NCI-H2107 treated with DMSO at 0.1 percent for 48 hours (cell line): Measurements from ENCODE around the gene SLC5A3.

ENCODE experiments used
- DNase-seq: peaks from one replicate; lab custom pipeline; 2025; ENCODE audit not compliant: unreplicated experiment; lab: John Stamatoyannopoulos, UW

Gene SLC5A3

DNA sequence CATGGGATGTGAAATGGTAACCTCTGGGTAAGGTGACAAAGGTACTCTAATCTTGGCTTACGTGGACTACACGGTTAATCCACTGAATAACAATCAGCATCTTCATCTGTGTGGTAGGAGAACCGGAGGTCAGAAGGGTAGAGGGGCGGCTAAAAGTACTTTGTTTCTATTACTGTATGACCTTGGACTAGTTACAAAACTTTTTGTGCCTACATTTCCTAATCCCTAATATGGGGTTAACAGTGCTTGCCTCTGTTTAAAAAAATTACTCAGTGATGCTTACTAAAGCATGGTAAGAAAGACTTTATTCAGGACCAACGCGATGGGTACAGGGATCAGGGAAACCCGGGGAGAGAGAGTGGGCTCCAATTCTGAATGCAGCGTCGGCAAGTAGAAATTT is 1.7 kb upstream of the SLC5A3 start:
- no peak for DNase-seq

DNA sequence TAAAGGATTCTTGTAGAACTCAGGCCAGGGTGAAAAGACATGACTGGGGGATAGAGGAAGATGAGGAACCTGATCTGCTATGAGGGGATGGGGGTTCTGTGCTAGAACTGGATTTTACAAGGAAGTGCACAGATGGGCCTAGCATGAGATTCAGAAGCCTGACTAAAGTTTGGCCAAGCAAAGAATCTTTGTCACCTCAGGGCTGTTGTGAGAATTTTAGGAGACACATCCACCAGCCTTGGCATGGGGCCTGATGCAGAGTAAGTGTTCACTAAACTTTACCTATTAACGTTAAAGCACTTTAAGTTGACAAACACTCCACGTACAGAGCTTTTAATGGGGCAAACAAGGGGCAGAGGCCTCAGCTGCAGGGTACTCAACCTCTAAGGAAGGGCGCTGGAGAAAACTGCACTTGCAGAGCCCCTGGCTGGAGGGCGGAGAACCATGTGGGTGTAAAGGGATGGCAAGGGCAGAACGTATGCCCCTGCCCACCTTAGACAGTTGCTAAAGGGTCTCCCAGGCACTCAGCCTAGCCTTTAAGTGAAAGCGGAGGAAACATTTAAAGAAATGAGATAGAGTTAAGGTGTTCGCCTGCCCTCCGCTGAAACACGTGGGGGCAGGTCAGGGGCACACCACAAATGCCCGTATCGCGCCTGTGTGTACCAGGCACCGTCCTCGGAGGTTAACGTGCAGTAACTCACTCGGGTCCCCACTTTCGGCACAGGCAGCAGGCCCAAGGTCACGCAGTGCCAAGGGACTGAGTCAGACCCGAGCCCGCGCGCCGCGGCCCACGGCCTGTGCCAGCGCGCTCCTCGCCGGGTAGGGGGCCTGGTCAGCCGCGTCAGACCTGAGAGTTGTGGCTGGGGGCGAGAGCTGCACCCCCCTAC is 990 bp upstream of the SLC5A3 start:
- DNase-seq: no peak

DNA sequence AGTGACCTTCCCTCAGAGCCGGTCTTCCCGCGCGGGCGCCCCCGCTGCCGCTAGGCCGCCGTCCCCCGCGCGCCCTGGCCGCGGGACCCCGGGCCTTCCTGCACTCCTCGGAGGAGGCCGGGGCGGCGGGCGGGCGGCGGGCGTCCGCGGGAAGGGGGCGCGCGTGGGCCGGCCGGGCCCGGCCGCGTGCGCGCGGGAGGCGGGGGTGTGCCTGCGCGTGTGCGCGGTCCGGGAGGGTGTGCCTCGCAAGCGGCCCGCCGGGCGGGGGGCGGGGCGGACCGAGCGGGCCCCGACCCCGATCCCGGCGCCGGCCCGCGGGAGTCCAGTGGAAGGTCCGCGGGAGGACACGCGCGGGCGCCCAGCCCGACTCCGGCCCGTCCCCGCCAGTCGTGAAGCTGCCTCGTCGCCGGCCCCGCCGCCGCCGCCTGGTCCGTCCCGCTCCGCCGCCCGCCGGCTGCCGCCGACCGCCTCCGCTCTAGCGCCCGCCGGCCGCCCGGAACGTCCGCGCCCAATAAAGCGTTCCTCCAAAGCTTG is 438 bp downstream of the SLC5A3 start:
- no peak for DNase-seq

DNA sequence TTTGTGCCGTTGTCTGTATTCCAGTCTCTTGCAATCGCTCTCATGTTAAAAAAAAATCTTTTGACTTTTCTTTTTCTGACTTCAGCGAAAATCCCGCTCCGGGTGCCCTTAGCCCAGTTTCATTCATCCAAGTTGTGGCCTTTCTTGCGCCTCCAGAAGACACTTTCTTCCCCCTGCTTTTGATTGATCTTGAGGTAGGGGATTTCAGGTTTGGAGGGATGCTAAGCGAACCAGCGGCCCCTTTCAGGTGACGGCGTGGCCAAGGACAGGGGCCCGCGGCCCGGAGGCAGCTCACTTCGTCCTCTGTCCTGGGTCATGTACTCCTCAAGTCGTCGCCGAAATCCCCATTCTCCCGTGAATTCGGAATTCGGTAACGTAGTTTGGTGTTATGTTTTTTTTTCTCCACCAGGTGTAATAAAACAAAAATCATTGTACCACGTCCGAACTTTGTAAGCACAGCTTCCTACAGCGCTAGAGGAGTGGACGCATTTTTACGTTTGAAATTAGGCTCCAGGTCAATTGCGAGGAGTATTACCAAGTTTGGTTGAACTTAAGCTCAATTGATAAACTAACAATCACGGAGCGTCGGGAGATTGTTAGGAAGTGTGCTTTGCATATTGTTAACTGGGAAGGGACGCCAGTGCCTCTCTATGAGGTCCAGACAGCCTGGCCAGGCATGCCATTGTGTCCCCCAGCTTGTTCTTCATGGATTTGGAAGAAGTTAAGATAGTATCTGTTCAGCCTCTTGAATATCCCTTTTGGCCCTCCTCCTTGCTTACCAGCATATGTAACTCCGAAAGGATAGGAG is 1.1 kb downstream of the SLC5A3 start:
- no peak for DNase-seq

DNA sequence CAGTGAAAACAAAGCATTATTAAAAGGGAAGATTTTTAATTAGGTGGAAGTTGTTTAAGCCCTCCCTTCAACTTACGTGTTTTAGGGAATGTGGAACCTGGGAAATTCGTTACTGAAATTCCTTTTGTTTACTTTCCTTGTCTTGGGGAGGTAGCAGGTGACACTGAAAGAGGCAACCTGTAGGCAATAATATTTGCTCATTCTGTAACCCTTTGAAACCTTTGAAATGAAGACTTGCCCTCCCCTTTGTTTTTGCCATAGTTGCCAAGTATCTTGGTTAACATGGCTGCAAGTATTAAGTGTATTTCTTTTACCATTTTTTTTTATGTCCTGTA is 1.7 kb downstream of the SLC5A3 start:
- DNase-seq: no peak

DNA sequence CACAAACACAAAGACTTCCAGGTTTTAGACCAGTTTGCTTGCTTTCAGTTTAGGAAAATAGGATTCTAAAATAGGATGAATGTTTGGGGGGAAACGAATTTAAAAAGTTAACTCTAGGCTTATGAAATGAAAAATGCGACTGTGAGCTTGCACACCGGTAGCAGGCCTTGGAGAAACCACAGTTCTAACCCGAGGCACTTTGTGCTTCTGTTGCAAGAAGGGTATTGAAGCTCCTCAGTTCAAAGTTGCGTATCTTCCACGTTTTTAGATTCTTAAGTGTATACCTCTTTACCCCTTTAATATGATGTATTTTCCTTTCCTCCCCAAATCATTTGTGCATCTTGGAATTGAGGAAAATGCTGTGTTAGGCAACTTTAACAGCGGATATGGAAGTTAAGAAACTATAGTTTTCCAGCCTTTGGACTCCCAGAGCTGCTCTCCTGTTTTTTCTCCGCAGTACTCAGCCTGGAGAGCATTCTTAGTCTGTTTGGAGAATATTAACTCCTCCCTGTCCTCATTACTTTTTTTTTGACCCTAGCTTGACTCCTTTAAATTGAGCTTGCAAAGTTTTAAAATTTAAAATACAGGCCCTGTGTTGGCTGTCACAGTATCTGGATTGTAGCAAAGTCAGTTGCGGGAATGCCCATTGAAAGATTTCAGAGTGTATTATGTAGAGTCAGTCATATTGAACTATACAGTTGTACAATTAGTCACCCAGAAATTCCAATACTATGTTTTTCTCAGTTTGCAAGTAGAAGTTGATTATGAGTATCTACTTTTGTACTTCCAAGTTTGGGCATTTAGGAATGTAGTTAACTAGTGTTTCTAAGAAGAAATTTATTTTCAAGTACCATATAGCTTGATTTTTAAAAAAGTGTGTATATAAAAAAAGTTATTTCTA is 2.6 kb downstream of the SLC5A3 start:
- no peak for DNase-seq

DNA sequence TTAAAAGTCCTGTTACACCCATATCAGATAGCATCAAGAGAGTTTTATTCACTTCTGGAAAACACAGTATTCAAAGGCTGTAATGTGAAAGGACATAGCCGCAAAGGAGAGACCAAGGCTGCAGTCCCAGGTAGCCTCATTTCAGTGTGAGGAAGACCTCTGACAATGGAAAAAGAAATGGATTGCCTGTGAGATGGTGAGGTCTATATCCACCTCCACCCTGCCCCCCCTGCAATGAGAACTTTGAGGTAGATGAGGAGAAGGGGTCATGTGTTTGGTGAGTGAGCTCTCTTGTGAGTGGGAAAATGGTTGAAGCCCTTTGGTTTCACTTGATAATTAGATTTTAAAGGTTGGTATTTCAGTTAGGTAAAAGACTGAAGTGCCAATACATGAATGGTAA is 3.5 kb downstream of the SLC5A3 start:
- no peak for DNase-seq

DNA sequence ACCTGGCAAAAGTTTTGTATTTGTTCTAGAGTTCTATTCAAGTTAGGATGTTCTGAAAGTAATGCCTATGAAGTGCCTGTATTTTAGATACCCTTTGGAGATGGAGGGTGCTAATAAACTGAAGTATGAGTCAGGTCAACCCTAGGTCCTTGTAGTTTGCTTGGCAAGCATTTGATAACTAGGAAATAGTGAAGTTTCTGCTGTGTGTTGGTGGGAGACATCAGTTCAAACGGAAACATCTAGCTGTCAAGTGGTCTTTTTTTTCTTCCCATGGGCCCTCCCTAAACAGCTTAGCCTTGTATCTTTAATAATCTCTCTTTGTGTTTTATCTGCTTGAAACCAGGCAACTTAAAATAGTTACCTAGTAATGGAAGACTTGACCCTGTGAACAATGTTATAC is 4.5 kb downstream of the SLC5A3 start:
- no peak for DNase-seq

DNA sequence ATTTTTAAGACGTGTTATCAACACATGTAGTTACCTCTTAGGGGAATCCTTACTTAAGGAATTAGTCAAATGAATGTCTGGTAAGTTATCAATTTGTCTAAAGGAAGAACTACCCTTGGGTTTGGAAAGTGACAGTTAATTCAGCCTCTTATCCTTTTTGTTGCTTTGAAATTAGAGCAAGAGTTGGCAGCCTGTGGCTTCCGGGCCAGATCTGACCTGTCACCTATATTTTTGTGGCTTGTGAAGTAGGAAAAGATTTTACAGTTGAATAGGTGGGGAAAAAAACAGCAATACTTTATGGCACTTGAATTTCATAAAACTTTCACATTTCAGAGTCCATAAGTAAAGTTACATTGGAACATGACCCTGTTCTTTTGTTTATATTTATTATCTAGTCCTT is 5.5 kb downstream of the SLC5A3 start:
- DNase-seq: no peak

DNA sequence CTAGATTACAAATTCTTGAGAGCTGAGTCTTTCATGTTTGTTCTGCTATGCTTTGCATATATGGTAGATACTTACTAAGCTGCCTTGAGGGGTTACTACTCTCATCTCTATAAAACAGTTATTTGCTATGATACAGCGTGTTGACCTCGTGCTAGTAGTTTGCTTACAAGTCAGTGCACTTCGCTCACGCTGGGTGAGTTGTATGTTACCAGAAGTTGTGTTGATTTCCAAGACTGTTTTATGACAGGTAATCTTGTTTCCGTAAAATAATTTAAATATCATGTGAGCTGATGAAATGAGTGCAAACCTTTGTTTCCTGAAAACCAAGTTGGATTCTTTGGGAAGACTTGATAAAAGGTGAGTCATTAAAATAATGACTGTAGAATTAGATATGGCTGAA is 7.3 kb downstream of the SLC5A3 start:
- no peak for DNase-seq

DNA sequence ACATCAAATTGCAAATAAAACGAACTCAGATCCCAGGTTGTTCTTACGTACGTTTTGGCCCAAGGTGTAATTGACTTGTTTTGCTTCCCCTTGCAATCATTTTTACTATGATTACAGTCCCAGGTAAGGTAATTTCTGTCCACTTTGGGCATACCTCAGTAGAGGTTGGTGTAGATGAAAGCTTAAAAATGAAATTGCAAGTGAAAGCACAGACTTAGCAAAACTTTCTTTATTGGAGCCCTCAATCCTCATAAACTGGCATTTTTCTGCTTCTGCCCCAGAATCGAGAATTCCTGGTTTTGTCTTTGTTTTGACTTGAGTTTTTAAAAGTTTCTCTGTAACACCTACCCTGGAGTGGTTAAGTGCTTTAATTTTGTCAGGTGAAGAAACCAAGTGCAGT is 9.4 kb downstream of the SLC5A3 start:
- no peak for DNase-seq

DNA sequence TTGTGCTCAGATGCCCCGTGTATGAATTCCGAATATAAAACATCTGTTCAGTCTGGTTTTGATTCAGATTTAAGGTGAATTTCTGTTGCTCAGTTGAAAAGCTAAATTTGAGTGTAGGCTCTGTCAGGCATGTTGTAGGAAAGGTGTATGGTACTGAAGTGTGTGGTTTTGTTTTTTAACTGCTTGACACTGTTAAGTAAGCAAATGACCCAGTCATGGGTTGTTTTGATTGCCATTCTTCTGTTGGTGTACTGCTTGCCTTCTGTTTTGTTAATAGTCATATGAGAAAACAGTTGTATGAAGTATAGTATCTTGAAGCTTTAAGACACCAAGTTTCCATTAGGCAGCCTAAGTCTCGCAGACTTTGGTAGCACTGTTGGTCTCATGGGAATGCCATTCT is 10.0 kb downstream of the SLC5A3 start:
- DNase-seq: no peak

DNA sequence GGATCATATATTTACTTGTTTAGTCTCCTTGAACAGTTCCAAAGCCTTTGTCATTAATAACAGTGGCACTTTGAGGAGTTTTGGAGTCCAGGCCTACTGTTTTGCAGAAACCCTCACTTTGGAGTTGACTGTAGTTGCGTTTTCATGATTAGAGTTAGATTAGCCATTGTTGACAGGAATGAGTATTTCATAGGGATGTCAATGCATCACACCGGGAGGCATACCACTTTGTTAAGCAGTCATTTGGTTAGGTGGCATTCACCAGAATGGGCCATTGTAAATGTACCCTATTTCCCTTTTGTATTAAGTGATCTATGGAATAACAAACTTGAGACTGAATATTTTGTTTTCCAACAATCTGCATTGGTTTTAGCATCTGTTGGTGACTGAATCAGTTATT is 11.8 kb downstream of the SLC5A3 start:
- no peak for DNase-seq

DNA sequence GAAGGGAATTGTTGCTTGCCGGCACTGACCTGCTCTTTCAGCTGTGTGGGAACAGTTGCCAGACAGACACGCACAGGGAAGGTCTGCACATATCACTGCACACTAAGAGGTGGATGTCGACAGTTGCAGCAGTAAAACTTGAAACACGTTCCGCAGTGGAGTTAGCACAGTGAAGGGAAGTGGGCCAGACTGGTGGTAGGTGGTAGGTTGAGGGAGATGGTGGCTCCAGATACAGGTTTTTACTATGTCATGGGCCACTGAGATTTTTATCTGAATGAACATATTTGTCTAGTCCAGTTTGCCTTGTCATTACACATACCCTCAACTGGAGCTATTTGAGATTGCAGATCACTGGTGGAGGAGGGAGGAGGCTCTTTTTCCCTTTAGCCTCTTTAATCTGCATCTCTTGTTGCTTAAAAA is 13.5 kb downstream of the SLC5A3 start:
- no peak for DNase-seq

DNA sequence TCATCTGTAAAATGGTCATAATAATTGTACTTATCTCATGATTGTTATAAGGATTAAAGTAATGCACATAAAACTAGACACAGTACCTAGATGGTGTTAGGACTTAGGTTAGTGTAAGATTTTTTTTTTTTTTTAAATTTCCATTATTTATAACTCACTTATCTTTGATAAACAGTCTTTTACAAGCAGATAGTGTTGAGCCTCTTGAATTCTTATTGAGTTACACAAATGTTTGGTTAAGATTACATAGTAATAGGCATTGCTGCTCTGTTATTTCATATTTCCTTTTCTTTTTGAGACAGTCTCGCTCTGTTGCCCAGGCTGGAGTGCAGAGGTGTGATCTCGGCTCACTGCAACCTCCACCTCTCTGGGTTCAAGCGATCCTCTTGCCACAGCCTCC is 15.4 kb downstream of the SLC5A3 start:
- no peak for DNase-seq

DNA sequence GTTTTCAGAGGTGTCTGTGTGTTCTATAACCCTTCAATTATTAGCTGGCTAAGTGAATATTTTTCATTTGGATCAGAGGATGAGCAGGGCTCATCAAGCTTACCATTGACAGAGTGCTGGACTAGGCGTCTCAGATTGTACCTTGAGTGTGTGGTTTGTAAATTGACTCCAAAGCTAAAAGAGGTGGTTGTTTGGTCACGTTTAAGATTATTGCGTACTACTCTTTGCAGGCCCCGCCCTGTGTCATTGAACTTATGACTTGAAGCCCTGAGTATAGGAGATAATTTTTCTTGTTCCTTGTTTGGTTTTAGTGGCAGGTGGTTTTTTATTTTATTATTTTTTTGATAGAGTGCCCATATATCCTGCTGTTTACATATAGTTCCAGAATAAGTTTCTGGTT is 17.7 kb downstream of the SLC5A3 start:
- peak; percentile 12 for DNase-seq

DNA sequence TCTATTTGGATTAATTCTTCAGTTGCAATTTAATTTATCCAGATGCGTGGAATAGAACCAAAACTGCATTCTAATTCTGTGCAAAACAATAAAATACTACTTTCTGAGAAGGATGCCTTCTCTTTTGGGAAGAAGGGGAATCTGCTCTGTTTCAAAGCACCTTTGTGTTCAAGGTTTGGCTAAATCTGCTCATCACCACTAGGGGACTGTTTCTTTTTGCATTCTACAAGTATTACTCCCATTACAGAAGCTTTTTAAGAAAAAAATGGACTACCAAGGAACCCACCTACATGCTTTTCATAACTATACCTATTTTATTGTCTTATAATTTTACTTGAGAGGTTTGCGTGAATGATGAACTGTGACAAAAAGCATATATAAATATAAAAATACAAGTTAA is 18.2 kb downstream of the SLC5A3 start:
- no peak for DNase-seq

DNA sequence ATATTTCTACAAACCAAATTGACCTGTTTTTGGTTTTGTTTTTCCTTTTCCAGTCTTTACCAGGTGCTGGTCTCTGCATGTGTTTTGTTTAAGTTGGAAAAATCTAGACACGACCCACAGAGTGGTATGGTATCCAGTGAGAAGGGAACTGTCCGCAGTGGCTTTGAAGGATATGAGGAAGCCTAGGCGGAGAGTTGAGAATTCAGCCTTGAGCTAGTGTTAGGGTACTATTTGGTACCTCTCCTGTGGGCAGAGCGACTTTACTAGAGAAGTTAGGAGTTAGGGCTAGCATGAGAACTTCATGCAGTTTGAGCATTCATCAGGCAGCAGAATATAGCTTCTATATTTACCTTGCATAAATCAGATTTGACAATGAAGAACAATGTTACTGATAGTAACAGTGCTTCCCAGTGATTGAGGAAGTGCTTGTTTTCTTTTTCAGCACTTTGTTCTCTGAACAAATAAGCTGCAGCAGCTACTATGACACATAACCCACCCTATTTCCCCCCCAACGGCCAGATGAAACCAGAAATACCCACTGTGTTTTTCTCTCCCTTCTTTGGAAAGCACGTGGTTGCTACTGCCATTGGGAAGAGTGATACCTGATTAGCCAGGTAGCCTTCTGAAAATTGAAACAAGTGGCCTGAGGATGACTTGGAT is 19.0 kb downstream of the SLC5A3 start:
- DNase-seq: no peak

DNA sequence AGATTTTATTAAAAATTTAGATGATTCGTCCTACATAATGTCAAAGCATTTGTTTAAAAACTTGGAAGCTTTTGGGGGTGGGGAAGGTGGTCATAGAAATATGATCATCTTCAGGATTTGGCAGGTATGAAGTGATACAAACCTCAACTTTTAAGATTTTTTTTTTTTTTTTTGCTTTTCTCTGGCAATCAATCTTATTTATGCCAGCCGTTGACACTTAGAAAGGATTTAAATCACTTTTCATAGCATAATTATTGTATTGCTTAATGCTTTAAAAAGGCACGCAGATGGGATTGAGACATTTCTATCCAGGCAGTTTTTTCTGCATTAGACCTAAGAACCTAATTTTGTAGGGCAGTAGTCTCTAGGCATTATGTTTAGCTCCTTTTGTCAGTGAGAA is 19.7 kb downstream of the SLC5A3 start:
- no peak for DNase-seq

DNA sequence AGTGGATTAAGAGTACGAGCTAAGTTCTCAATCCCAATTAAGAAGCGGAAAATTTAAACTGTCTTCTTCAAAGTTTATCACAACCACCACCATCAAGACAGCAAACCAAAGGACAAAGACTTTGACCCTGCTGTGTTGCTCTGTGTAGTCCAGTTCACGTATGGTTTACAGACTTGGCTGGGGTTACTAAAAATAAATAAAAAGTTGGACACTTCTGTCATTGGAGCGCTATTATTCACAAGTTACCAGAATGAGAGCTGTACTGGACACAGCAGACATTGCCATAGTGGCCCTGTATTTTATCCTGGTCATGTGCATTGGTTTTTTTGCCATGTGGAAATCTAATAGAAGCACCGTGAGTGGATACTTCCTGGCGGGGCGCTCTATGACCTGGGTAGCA is 21.6 kb downstream of the SLC5A3 start:
- DNase-seq: no peak

DNA sequence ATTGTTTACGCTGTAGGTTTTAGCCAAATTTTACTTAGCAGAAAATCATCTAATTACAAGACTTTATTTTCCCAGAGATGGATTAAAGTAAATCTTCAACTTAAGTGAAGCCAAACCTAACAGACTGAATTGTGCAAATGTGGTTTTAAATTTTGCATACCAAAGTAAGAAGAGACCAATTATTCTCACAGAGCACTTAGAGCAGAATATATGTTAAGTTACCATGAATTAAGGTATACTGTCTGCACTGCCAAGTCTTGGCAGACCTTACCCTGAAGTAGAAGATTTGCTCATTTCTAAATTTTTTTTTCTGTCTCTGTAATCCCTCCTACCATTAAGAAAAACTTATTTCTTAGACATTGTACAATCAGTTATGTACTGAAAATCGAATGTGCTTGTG is 24.1 kb downstream of the SLC5A3 start:
- DNase-seq: no peak
